Fibroblast of villous mesenchyme (primary cell): Measurements from ENCODE around the gene SCN3A. TPM values are rescaled to one million over a fixed set of nuclear protein-coding genes. Genes with fewer than 3 reads are reported as not detected.
A peak's percentile ranks its signal among the peaks of the same experiment; 100 is the strongest.

Source experiments
- DNase-seq: peaks from one replicate; pipeline ENCODE4 v3.0.0-alpha.2; 2010; ENCODE audit warnings: low read depth
- H3K4me3 ChIP-seq: 2 replicates; pipeline ENCODE4 v1.5.1; 2011; ENCODE audit warnings: low read depth, mild to moderate bottlenecking, low read length
- total RNA-seq: library from RNA; depleted of rRNA; stranded (reverse); fragments of >200 nt; gene quantifications from 2 replicates; pipeline ENCODE4 v1.2.3, GENCODE V29; 2012
- TF ChIP-seq, protein P1 (sequence below): IDR thresholded peaks from 2 replicates; pipeline ENCODE4 v1.5.1; 2012; ENCODE audit warnings: low read depth, mild to moderate bottlenecking, low read length; ENCODE audit not compliant: insufficient read depth

The SCN3A gene
- total RNA-seq, 1 donor, result not detected

DNA sequence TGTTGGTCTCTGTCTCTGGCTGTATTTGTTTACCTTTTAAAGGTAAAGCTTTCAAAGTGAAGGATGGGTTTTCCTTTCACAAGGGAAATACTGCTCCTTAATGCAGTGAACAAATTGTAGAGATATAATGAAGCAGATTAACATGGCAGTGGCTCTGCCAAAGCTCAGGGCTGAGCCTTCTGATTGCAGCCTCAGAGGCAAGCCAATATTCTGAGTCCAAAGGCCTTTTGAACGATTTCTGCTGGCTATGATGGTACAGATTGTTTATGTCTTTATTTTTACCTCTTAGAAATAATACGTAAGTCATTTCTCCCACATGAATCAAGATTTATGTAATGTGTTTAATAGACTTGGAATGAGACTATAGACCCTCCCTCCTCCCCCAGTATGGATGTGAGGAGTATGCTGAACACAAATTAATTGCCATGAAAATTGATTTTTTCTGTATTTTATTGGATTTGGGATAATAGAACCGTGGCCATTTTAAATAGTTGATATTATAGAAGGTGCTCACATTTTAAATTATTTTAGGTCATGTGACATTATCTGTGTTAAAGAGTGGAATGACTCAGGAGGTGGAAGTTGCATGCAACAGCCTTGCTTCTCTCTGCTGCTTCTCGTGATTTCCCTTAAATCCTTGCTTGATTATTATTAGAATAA is 36.1 kb upstream of the SCN3A start:
- H3K4me3 ChIP-seq, result no peak overlapping the region
- TF ChIP-seq, protein P1, sequence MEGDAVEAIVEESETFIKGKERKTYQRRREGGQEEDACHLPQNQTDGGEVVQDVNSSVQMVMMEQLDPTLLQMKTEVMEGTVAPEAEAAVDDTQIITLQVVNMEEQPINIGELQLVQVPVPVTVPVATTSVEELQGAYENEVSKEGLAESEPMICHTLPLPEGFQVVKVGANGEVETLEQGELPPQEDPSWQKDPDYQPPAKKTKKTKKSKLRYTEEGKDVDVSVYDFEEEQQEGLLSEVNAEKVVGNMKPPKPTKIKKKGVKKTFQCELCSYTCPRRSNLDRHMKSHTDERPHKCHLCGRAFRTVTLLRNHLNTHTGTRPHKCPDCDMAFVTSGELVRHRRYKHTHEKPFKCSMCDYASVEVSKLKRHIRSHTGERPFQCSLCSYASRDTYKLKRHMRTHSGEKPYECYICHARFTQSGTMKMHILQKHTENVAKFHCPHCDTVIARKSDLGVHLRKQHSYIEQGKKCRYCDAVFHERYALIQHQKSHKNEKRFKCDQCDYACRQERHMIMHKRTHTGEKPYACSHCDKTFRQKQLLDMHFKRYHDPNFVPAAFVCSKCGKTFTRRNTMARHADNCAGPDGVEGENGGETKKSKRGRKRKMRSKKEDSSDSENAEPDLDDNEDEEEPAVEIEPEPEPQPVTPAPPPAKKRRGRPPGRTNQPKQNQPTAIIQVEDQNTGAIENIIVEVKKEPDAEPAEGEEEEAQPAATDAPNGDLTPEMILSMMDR, result no peak
- no peak for DNase-seq

DNA sequence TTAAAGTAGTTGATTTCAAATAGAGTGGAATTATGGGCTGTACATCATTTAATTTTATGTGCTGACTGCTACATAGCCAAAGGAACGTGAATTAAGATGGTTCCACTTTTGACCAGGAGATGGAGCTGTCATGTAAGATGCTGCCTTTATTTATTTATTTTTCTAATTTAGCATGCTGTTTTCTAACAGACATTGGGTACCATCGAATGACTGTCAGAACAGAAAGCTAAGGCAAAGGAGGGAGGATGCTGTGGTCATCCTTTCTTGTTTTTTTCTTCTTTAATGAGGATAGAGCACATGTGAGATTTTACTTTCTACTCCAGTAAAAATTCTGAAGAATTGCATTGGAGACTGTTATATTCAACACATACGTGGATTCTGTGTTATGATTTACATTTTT is 35.4 kb upstream of the SCN3A start, which contains the start of gene SCN2A:
TSS of gene SCN2A (plus strand) at position 185 of the 400 bp plus-strand sequence. CDS start 56,410 bp downstream, outside the sequence.
- DNase-seq, result peak; percentile 51
- no peak within 1 kb of the TSS for H3K4me3 ChIP-seq
- TF ChIP-seq, protein P1, result peak; percentile 63

DNA sequence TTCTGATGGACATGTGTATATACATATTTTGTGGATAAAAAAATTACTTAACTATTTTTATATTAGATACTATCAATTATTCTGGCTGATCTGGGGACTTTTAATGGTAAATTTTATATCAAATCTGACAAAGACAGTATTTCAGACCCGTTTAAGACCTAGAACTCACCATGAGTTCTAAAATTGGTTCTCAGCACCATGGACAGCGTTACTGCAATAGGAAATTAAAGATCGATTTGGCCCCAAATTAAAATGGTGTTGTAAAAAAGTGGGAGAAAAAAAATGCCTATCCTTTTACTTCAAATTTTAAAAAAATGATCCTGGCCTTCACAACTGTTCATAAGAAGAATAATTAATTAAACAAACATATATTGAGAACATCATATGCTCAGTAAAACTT is 34.4 kb upstream of the SCN3A start:
- peak; percentile 25 for DNase-seq
- no peak overlapping the region for H3K4me3 ChIP-seq
- TF ChIP-seq, protein P1, result no peak

DNA sequence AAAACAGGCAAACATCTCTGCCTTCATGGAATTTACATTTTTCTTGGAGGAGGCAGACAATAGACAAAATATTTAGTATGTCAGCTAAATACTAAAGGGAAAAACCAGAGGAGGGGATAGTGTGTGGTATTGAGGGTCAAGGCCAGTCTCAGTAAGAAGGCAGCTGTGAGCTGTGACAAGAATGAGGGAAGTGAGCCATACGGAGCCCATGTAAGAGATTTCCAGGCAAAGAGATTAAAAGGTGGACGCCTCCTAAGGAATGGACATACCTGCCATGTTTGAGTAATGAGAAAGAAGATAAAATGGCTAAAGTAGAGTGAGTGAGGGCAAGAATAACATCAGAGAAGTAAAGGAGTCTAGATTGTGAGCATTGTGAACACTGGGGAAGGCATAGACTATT is 33.2 kb upstream of the SCN3A start:
- TF ChIP-seq, protein P1, result no peak
- no peak for DNase-seq
- no peak overlapping the region for H3K4me3 ChIP-seq

DNA sequence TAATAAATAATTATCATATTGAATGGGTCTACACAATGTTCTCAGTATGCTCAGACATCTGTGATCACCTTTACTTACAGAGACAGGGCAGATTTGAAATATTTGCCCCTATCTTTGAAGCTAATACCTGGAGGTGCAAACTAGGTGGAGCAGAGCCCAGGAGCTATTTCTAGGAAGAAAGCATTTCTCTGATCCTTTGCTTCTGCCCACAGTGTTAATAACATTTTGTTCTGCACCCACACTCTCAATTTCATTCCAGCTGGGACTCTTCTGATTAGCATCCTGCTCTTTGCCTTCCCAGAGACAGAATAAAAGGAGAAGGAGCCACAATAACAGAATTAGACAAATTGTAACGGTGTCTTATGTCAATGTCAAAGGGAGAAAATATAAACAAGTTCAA is 23.7 kb upstream of the SCN3A start:
- DNase-seq, result no peak
- no peak overlapping the region for H3K4me3 ChIP-seq
- TF ChIP-seq, protein P1, result no peak

DNA sequence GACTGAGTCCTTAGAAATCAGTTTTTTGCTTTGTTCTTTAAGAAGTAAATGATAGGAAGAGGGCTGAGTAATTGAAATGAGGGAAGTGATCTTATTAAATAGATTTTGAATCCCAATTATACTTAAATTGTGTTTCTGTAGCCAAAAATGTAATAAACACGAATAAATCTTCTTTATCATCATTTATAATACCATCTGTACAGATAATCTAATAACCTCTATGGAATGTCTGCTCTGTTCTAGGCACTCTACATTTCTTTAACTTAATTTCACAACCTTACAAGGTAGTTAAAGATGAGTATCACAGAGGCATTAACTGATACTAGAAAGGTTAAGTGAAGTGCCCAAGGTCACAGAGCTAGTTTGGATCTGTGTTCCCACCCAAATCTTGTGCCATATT is 21.1 kb upstream of the SCN3A start:
- DNase-seq, result no peak
- TF ChIP-seq, protein P1, result no peak
- H3K4me3 ChIP-seq, result no peak overlapping the region

DNA sequence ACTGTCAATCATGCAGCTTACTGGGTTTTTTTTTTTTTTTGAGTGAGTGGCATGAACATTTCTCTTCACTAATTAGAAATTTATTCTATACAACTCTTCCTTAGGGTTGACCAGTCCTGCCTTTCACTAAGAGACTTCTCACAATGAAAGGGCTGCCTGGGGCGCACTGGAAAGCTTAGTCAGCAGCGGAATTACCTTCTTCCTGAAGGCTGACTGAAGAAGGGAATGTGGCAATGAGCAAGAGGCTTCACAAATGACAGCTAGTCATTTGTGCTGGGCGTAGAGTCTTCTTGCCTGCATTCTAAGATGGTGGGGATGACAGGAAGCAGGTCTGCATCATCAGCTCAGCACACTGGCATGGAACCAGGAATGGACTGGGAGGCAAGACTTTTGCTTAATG is 15.6 kb upstream of the SCN3A start:
- no peak for DNase-seq
- TF ChIP-seq, protein P1, result no peak
- no peak overlapping the region for H3K4me3 ChIP-seq
